CD4-positive, CD25-positive, alpha-beta regulatory T cell (primary cell): ENCODE data around the gene POLN. TPM values are rescaled to one million over a fixed set of nuclear protein-coding genes. Genes with fewer than 3 reads are reported as not detected.

Experiments
- ATAC-seq, 2 donors: fragments of 150-1000 bp; cut with Tn5 transposase; one replicate each; pipeline ENCODE4 v1.10.0; 2021; ENCODE audit warnings: low read depth in 2 of 2, moderate number of reproducible peaks in 2 of 2, moderate library complexity in 1 of 2
- DNase-seq, 3 donors: peaks; one replicate each; pipeline versions ENCODE4 v3.0.0 to v3.0.0-alpha.2; 2012 to 2022; ENCODE audit warnings: mixed read lengths in 1 of 3
- H3K27ac ChIP-seq: one replicate; pipeline ENCODE4 v1.7.0; 2013; ENCODE audit warnings: mild to moderate bottlenecking, low read length; ENCODE audit not compliant: insufficient read depth, poor library complexity, severe bottlenecking
- H3K27me3 ChIP-seq: one replicate; pipeline ENCODE4 v1.7.0; 2013; ENCODE audit warnings: low read length; ENCODE audit not compliant: control insufficient read depth, insufficient read depth
- H3K36me3 ChIP-seq: one replicate; pipeline ENCODE4 v1.7.0; 2013; ENCODE audit warnings: mild to moderate bottlenecking, low read length, moderate library complexity; ENCODE audit not compliant: control insufficient read depth, insufficient read depth
- H3K4me1 ChIP-seq: 2 replicates; pipeline ENCODE4 v1.7.0; 2013; ENCODE audit warnings: mild to moderate bottlenecking, low read length; ENCODE audit not compliant: insufficient read depth, control insufficient read depth, poor library complexity, severe bottlenecking
- H3K4me3 ChIP-seq: one replicate; pipeline ENCODE4 v1.7.0; 2013; ENCODE audit warnings: low read depth, mild to moderate bottlenecking, low read length, moderate library complexity
- H3K9me3 ChIP-seq, 2 experiments: 1 replicate in 1 of 2; 2 replicates in 1 of 2; pipeline ENCODE4 v1.7.0; 2013; ENCODE audit warnings: low read length in 2 of 2, mild to moderate bottlenecking in 1 of 2, moderate library complexity in 1 of 2; ENCODE audit not compliant: control insufficient read depth in 2 of 2
- H3K27ac Mint-ChIP-seq, 3 donors: one replicate each; pipeline ENCODE4 v1.8.0; 2020 to 2022; ENCODE audit warnings: mild to moderate bottlenecking in 3 of 3, mixed read lengths in 3 of 3, moderate library complexity in 2 of 3
- H3K27me3 Mint-ChIP-seq: one replicate; pipeline ENCODE4 v1.8.0; 2022; ENCODE audit warnings: mild to moderate bottlenecking, mixed read lengths
- H3K36me3 Mint-ChIP-seq: one replicate; pipeline ENCODE4 v1.8.0; 2020; ENCODE audit warnings: mixed read lengths
- H3K4me1 Mint-ChIP-seq, 4 donors: one replicate each; pipeline ENCODE4 v1.8.0; 2020 to 2022; ENCODE audit warnings: mixed read lengths in 4 of 4, mild to moderate bottlenecking in 1 of 4
- H3K4me3 Mint-ChIP-seq, 4 donors: one replicate each; pipeline ENCODE4 v1.8.0; 2020 to 2022; ENCODE audit warnings: mild to moderate bottlenecking in 4 of 4, mixed read lengths in 4 of 4, moderate library complexity in 3 of 4
- H3K9me3 Mint-ChIP-seq, 7 donors: one replicate each; pipeline ENCODE4 v1.8.0; 2020 to 2022; ENCODE audit warnings: mixed read lengths in 7 of 7, mild to moderate bottlenecking in 3 of 7, moderate library complexity in 2 of 7
- polyA plus RNA-seq, 4 donors: library from polyadenylated mRNA; unstranded; fragments of 300-500 nt; fragmentation: Illumina TruSeq; gene quantifications; one replicate each; pipeline ENCODE4 v1.2.3, GENCODE V29; 2021
- total RNA-seq: library from RNA; stranded (reverse); gene quantifications from one replicate; pipeline ENCODE4 v1.2.3, GENCODE V29; 2022

POLN gene
- total and polyA plus RNA-seq, 5 donors from 2014 or later, result 0.46 to 4.9 (median 0.94) TPM

- H3K9me3 Mint-ChIP-seq, result peaks cover 0 to 6% (median 2%) of the 10 kb centered on the region in 7 donors
- H3K9me3 ChIP-seq, result no peaks in the 10 kb centered on the region
- no peak overlapping the region for H3K27ac Mint-ChIP-seq
Measured at GRCh38 chr4:2177443-2178093, 64.4 kb downstream of the POLN start.

GRCh38 chr4:2175990-2176698 lies 65.8 kb downstream of the POLN start:
- H3K4me3 Mint-ChIP-seq, result no peak overlapping the region
- ATAC-seq, result peak; percentile 36 to 47

More at GRCh38 chr4:2177443-2178093, 64.4 kb downstream of the POLN start:
- Histone ChIP-seq H3K36me3 (no peaks in the 10 kb centered on the region), H3K27ac (no peak overlapping the region), H3K27me3 (no peaks in the 10 kb centered on the region), H3K4me1 (peaks cover 17% of the 10 kb centered on the region), H3K4me3 (no peak overlapping the region)
- ATAC-seq, result no peak
- peaks cover 6 to 47% (median 19%) of the 10 kb centered on the region in 4 donors for H3K4me1 Mint-ChIP-seq
- no peaks in the 10 kb centered on the region for H3K27me3 Mint-ChIP-seq
- no peak overlapping the region for H3K4me3 Mint-ChIP-seq
- DNase-seq, result peak in 1 of 3 donors; percentile 20
- peaks cover 7% of the 10 kb centered on the region for H3K36me3 Mint-ChIP-seq

GRCh38 chr4:2174061-2174460 lies 67.9 kb downstream of the POLN start:
- Mint-ChIP-seq H3K27me3 (no peaks in the 10 kb centered on the region), H3K9me3 (no peaks in the 10 kb centered on the region), H3K4me1 (peaks cover 13 to 56% (median 30%) of the 10 kb centered on the region in 4 donors), H3K4me3 (no peak overlapping the region), H3K27ac (peak overlapping the region in 2 of 3 donors; percentile 10 to 25), H3K36me3 (peaks cover 10% of the 10 kb centered on the region)
- no peaks in the 10 kb centered on the region for H3K27me3 ChIP-seq
- no peak overlapping the region for H3K4me3 ChIP-seq
- H3K27ac ChIP-seq, result no peak overlapping the region
- H3K4me1 ChIP-seq, result peaks cover 25% of the 10 kb centered on the region
- H3K36me3 ChIP-seq, result no peaks in the 10 kb centered on the region
- DNase-seq, result no peak
- no peak for ATAC-seq
- no peaks in the 10 kb centered on the region for H3K9me3 ChIP-seq

More at GRCh38 chr4:2175990-2176698, 65.8 kb downstream of the POLN start:
- Mint-ChIP-seq H3K36me3 (peaks cover 7% of the 10 kb centered on the region), H3K27me3 (no peaks in the 10 kb centered on the region), H3K9me3 (no peaks in the 10 kb centered on the region), H3K4me1 (peaks cover 12 to 56% (median 28%) of the 10 kb centered on the region in 4 donors), H3K27ac (peak overlapping the region; percentile 5 to 78 (median 40))
- Histone ChIP-seq H3K27ac (no peak overlapping the region), H3K36me3 (no peaks in the 10 kb centered on the region), H3K4me3 (no peak overlapping the region), H3K9me3 (no peaks in the 10 kb centered on the region), H3K4me1 (peaks cover 25% of the 10 kb centered on the region), H3K27me3 (no peaks in the 10 kb centered on the region)
- DNase-seq, result peak in 1 of 3 donors; percentile 94

GRCh38 chr4:2172627-2173231 lies 69.2 kb downstream of the POLN start:
- H3K36me3 ChIP-seq, result no peaks in the 10 kb centered on the region
- DNase-seq (peak in 2 of 3 donors; percentile 46 to 78), ATAC-seq (peak; percentile 55 to 61)
- Mint-ChIP-seq H3K4me1 (peaks cover 13 to 56% (median 32%) of the 10 kb centered on the region in 4 donors), H3K36me3 (peaks cover 16% of the 10 kb centered on the region), H3K27ac (peak overlapping the region; percentile 25 to 82 (median 62)), H3K9me3 (no peaks in the 10 kb centered on the region), H3K4me3 (peak overlapping the region; percentile 6 to 90 (median 48)), H3K27me3 (no peaks in the 10 kb centered on the region)
- peaks cover 25% of the 10 kb centered on the region for H3K4me1 ChIP-seq
- H3K27me3 ChIP-seq, result no peaks in the 10 kb centered on the region
- H3K27ac ChIP-seq, result peak overlapping the region; percentile 41
- H3K9me3 ChIP-seq, result no peaks in the 10 kb centered on the region
- H3K4me3 ChIP-seq, result peak overlapping the region; percentile 58

- Histone ChIP-seq H3K4me1 (peaks cover 25% of the 10 kb centered on the region), H3K36me3 (no peaks in the 10 kb centered on the region), H3K27ac (no peak overlapping the region), H3K27me3 (no peaks in the 10 kb centered on the region), H3K4me3 (peak overlapping the region; percentile 58), H3K9me3 (no peaks in the 10 kb centered on the region)
- DNase-seq (peak in 2 of 3 donors; percentile 49 to 78), ATAC-seq (peak; percentile 39 to 46)
- H3K4me1 Mint-ChIP-seq, result peaks cover 13 to 51% (median 30%) of the 10 kb centered on the region in 4 donors
- peak overlapping the region; percentile 6 to 90 (median 32) for H3K4me3 Mint-ChIP-seq
- H3K27me3 Mint-ChIP-seq, result no peaks in the 10 kb centered on the region
- H3K36me3 Mint-ChIP-seq, result peaks cover 14% of the 10 kb centered on the region
- H3K27ac Mint-ChIP-seq, result peak overlapping the region; percentile 25 to 82 (median 62)
- no peaks in the 10 kb centered on the region for H3K9me3 Mint-ChIP-seq
Measured at GRCh38 chr4:2172161-2172560, 69.8 kb downstream of the POLN start.

GRCh38 chr4:2168469-2169319 lies 73.2 kb downstream of the POLN start:
- H3K4me3 ChIP-seq, result no peak overlapping the region
- no peak overlapping the region for H3K4me3 Mint-ChIP-seq
- no peak overlapping the region for H3K27ac ChIP-seq
- no peaks in the 10 kb centered on the region for H3K27me3 ChIP-seq
- H3K9me3 ChIP-seq, result no peaks in the 10 kb centered on the region
- H3K4me1 ChIP-seq, result peaks cover 19% of the 10 kb centered on the region
- DNase-seq, result no peak
- peaks cover 20% of the 10 kb centered on the region for H3K36me3 Mint-ChIP-seq
- peak overlapping the region in 2 of 3 donors; percentile 57 to 59 for H3K27ac Mint-ChIP-seq
- H3K36me3 ChIP-seq, result no peaks in the 10 kb centered on the region
- no peaks in the 10 kb centered on the region for H3K27me3 Mint-ChIP-seq
- ATAC-seq, result no peak
- peaks cover 13 to 26% (median 22%) of the 10 kb centered on the region in 4 donors for H3K4me1 Mint-ChIP-seq
- H3K9me3 Mint-ChIP-seq, result no peaks in the 10 kb centered on the region

- Mint-ChIP-seq H3K36me3 (peaks cover 20% of the 10 kb centered on the region), H3K27me3 (no peaks in the 10 kb centered on the region), H3K9me3 (no peaks in the 10 kb centered on the region), H3K4me3 (no peak overlapping the region), H3K27ac (no peak overlapping the region), H3K4me1 (peaks cover 2 to 4% (median 3%) of the 10 kb centered on the region in 4 donors)
- DNase-seq (no peak), ATAC-seq (no peak)
- H3K4me3 ChIP-seq, result no peak overlapping the region
- no peaks in the 10 kb centered on the region for H3K9me3 ChIP-seq
- no peaks in the 10 kb centered on the region for H3K4me1 ChIP-seq
- H3K36me3 ChIP-seq, result no peaks in the 10 kb centered on the region
- no peak overlapping the region for H3K27ac ChIP-seq
- H3K27me3 ChIP-seq, result no peaks in the 10 kb centered on the region
Measured at GRCh38 chr4:2166253-2166652, 75.7 kb downstream of the POLN start.
